ENCODE data around the gene SLC44A4.
"Not testable (repeated sequence)": the region's sequence is repeated elsewhere in the genome, so short reads cannot be mapped to it uniquely, and the experiment has no call there.

The SLC44A4 gene

DNA sequence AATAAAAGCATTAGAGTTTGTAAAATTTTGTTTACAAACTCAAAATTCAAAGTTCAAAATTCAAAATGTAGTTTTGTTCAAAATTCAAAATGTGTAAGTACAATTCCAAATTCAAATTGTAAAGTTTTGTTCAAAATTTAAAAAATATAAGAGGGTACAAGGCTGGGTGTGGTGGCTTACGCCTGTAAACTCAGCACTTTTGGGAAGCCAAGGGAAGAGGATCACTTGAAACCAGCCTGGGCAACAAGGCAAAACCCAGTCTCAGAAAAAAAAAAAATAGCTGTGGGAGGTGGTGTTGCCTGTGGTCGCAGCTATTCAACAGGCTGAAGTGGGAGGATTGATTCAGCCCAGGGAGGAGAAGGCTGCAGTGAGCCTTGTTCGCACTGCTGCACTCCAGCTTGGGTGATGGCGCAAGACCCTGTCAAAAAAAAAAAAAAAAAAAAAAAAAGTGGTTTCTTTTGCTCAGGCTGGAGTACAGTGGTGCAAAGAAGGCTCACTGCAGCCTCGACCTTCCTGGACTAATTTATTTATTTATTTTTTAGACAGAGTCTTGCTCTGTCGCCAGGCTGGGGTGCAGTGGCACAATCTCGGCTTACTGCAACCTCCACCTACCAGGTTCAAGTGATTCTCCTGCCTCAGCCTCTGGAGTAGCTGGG, 28.5 kb upstream of the SLC44A4 start:
- no peaks in the 10 kb centered on the region for H3K79me2 ChIP-seq (ENCODE audit: low read length)
- no peak for TF ChIP-seq EZH2phosphoT487 (IDR thresholded peaks at IDR 0.05; ENCODE audit: low read length)
- no peak for TF ChIP-seq EZH2 (optimal IDR thresholded peaks at IDR 0.05; ENCODE audit: low read depth, low read length)
- no peak for TF ChIP-seq CTCF (IDR thresholded peaks at IDR 0.05; ENCODE audit: low read length)
- no peak overlapping the region for H2AFZ ChIP-seq (ENCODE audit: low read length)
- H3K9ac ChIP-seq (ENCODE audit: low read length): no peak overlapping the region
- no peaks in the 10 kb centered on the region for H3K27me3 ChIP-seq (replicated peaks; ENCODE audit: insufficient read depth, low read length)
- no peaks in the 10 kb centered on the region for H3K9me2 ChIP-seq (replicated peaks; ENCODE audit: insufficient read depth, low read length)
- H3K9me3 ChIP-seq (replicated peaks; ENCODE audit: insufficient read depth, low read length): no peaks in the 10 kb centered on the region
- H3K4me1 ChIP-seq (ENCODE audit: low read length): peaks cover 14% of the 10 kb centered on the region; the same call in 1 of the 2 replicates
- DNase-seq: no peak
- H3F3A ChIP-seq (ENCODE audit: insufficient read depth, low read length): peaks cover 16% of the 10 kb centered on the region
- H3K4me3 ChIP-seq (ENCODE audit: low read length): no peak overlapping the region
- H3K4me2 ChIP-seq (ENCODE audit: low read depth, low read length): no peak overlapping the region
- H4K20me1 ChIP-seq (ENCODE audit: insufficient read depth, low read length): no peaks in the 10 kb centered on the region
- no peaks in the 10 kb centered on the region for H3K36me3 ChIP-seq (replicated peaks; ENCODE audit: insufficient read depth, low read length)
- H3K27ac ChIP-seq (ENCODE audit: low read length): no peak overlapping the region

GRCh38 chr6:31906727-31907126, 27.9 kb upstream of the SLC44A4 start:
- not testable (repeated sequence) for H3K4me2 ChIP-seq (ENCODE audit: low read depth, low read length); H3K9ac ChIP-seq (ENCODE audit: low read length); H3K27me3 ChIP-seq (replicated peaks; ENCODE audit: insufficient read depth, low read length); H3K79me2 ChIP-seq (ENCODE audit: low read length); DNase-seq; H4K20me1 ChIP-seq (ENCODE audit: insufficient read depth, low read length); H3K4me3 ChIP-seq (ENCODE audit: low read length); H3K9me2 ChIP-seq (replicated peaks; ENCODE audit: insufficient read depth, low read length); H3K9me3 ChIP-seq (replicated peaks; ENCODE audit: insufficient read depth, low read length); H2AFZ ChIP-seq (ENCODE audit: low read length); H3K27ac ChIP-seq (ENCODE audit: low read length); H3K36me3 ChIP-seq (replicated peaks; ENCODE audit: insufficient read depth, low read length)
- Histone ChIP-seq H3F3A (ENCODE audit: insufficient read depth, low read length) (peaks cover 18% of the 10 kb centered on the region), H3K4me1 (ENCODE audit: low read length) (peaks cover 14% of the 10 kb centered on the region; the same call in 1 of the 2 replicates)

DNA sequence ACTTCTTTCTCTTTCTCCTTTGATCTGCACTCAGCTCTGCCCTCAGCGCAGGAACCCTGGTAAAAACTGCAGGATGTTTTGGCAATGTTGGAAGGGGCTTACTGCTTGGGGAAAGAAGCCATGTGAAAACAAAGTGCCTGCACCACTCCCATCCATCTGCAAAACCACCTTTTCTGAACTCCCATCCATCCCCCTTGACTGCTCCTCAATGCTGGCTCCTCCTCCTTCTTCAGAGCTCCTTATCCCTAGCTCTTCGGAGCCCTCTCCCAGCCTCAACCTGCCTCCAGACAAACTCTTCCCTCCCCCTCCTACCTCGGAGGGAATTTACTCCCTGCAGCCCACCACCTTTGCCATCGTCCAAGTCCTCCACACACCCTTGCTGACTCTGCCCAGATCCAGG, 27.3 kb upstream of the SLC44A4 start:
- H3K4me3 ChIP-seq (ENCODE audit: low read length): no peak overlapping the region
- no peaks in the 10 kb centered on the region for H3K27me3 ChIP-seq (replicated peaks; ENCODE audit: insufficient read depth, low read length)
- H3K4me1 ChIP-seq (ENCODE audit: low read length): peaks cover 14% of the 10 kb centered on the region; the same call in 1 of the 2 replicates
- no peak overlapping the region for H3K27ac ChIP-seq (ENCODE audit: low read length)
- no peaks in the 10 kb centered on the region for H3K9me3 ChIP-seq (replicated peaks; ENCODE audit: insufficient read depth, low read length)
- H3K9ac ChIP-seq (ENCODE audit: low read length): no peak overlapping the region
- no peaks in the 10 kb centered on the region for H3K9me2 ChIP-seq (replicated peaks; ENCODE audit: insufficient read depth, low read length)
- no peaks in the 10 kb centered on the region for H3K36me3 ChIP-seq (replicated peaks; ENCODE audit: insufficient read depth, low read length)
- H4K20me1 ChIP-seq (ENCODE audit: insufficient read depth, low read length): no peaks in the 10 kb centered on the region
- no peak for DNase-seq
- H3K79me2 ChIP-seq (ENCODE audit: low read length): no peaks in the 10 kb centered on the region
- H2AFZ ChIP-seq (ENCODE audit: low read length): no peak overlapping the region
- H3K4me2 ChIP-seq (ENCODE audit: low read depth, low read length): no peak overlapping the region
- peaks cover 22% of the 10 kb centered on the region for H3F3A ChIP-seq (ENCODE audit: insufficient read depth, low read length)
- TF ChIP-seq EZH2phosphoT487 (IDR thresholded peaks at IDR 0.05; ENCODE audit: low read length): no peak
- no peak for TF ChIP-seq CTCF (IDR thresholded peaks at IDR 0.05; ENCODE audit: low read length)
- no peak for TF ChIP-seq EZH2 (optimal IDR thresholded peaks at IDR 0.05; ENCODE audit: low read depth, low read length)

- Histone ChIP-seq H3F3A (ENCODE audit: insufficient read depth, low read length) (peaks cover 22% of the 10 kb centered on the region), H3K36me3 (replicated peaks; ENCODE audit: insufficient read depth, low read length) (no peaks in the 10 kb centered on the region), H3K9me3 (replicated peaks; ENCODE audit: insufficient read depth, low read length) (no peaks in the 10 kb centered on the region), H3K27ac (ENCODE audit: low read length) (no peak overlapping the region), H3K79me2 (ENCODE audit: low read length) (no peaks in the 10 kb centered on the region), H3K9ac (ENCODE audit: low read length) (no peak overlapping the region), H3K4me3 (ENCODE audit: low read length) (no peak overlapping the region), H3K4me1 (ENCODE audit: low read length) (peaks cover 14% of the 10 kb centered on the region; the same call in 1 of the 2 replicates), H3K27me3 (replicated peaks; ENCODE audit: insufficient read depth, low read length) (no peaks in the 10 kb centered on the region), H3K4me2 (ENCODE audit: low read depth, low read length) (no peak overlapping the region), H3K9me2 (replicated peaks; ENCODE audit: insufficient read depth, low read length) (no peaks in the 10 kb centered on the region), H4K20me1 (ENCODE audit: insufficient read depth, low read length) (no peaks in the 10 kb centered on the region), H2AFZ (ENCODE audit: low read length) (no peak overlapping the region)
- no peak for TF ChIP-seq EZH2 (optimal IDR thresholded peaks at IDR 0.05; ENCODE audit: low read depth, low read length)
- no peak for TF ChIP-seq CTCF (IDR thresholded peaks at IDR 0.05; ENCODE audit: low read length)
- no peak for TF ChIP-seq EZH2phosphoT487 (IDR thresholded peaks at IDR 0.05; ENCODE audit: low read length)
- no peak for DNase-seq
Measured at GRCh38 chr6:31905041-31905440, 26.2 kb upstream of the SLC44A4 start.

Measured in MM.1S (cell line).